A673 (cell line): Measurements from ENCODE around the gene AGER. TPM values are rescaled to one million over a fixed set of nuclear protein-coding genes. Genes with fewer than 3 reads are reported as not detected.

ENCODE experiments used
- BruUV-seq: library from RNA; stranded (reverse); fragments of 400-500 nt; replicated peaks from 2 replicates; lab custom pipeline; 2021; lab: Mats Ljungman, UMichigan
- CTCF ChIA-PET: fragments of 300-600 bp; sonication (Branson Sonifier 250); formaldehyde crosslinking; loops from one replicate; lab custom pipeline; 2022; ENCODE audit warnings: antibody characterized with exemption; lab: Charles Lee
- POLR2A ChIA-PET: fragments of 300-600 bp; sonication (Branson Sonifier 250); formaldehyde crosslinking; loops from one replicate; lab custom pipeline; 2022; ENCODE audit warnings: antibody characterized with exemption; ENCODE audit not compliant: low non-redundant PET; lab: Charles Lee
- DNase-seq: peaks from one replicate; pipeline ENCODE4 v3.0.0-alpha.2; 2015; ENCODE audit warnings: low spot score
- H3K27ac ChIP-seq: fragments of 200-600 bp; sonication (generic); 2 replicates; pipeline ENCODE4 v1.5.1; 2016; ENCODE audit warnings: mixed run types, low read depth, mild to moderate bottlenecking, mixed read lengths, antibody characterized with exemption, low read length; ENCODE audit not compliant: poor library complexity, severe bottlenecking
- H3K27me3 ChIP-seq: fragments of 200-600 bp; sonication (generic); replicated peaks from 2 replicates; pipeline ENCODE4 v1.6.1; 2017; ENCODE audit warnings: mixed run types, low read depth, mild to moderate bottlenecking, mixed read lengths, antibody characterized with exemption, low read length; ENCODE audit not compliant: insufficient read depth, poor library complexity
- H3K36me3 ChIP-seq: fragments of 200-600 bp; sonication (generic); 2 replicates; pipeline ENCODE4 v1.6.1; 2016; ENCODE audit warnings: mixed run types, mild to moderate bottlenecking, mixed read lengths, antibody characterized with exemption, low read length; ENCODE audit not compliant: insufficient read depth, poor library complexity, severe bottlenecking
- H3K4me1 ChIP-seq: fragments of 200-600 bp; sonication (generic); 2 replicates; pipeline ENCODE4 v1.6.1; 2017; ENCODE audit warnings: mixed run types, mild to moderate bottlenecking, mixed read lengths, antibody characterized with exemption, low read length; ENCODE audit not compliant: insufficient read depth, poor library complexity, severe bottlenecking
- H3K4me3 ChIP-seq: fragments of 200-600 bp; sonication (generic); 2 replicates; pipeline ENCODE4 v1.5.1; 2016; ENCODE audit warnings: low read depth, mixed run types, mild to moderate bottlenecking, mixed read lengths, low read length; ENCODE audit not compliant: poor library complexity, severe bottlenecking
- H3K9me3 ChIP-seq: fragments of 200-600 bp; sonication (generic); 2 replicates; pipeline ENCODE4 v1.6.1; 2016; ENCODE audit warnings: mixed run types, low read depth, mild to moderate bottlenecking, mixed read lengths, antibody characterized with exemption, low read length; ENCODE audit not compliant: poor library complexity, severe bottlenecking
- CTCF ChIP-seq: fragments of 300-800, 200-600 bp; sonication (generic); conservative IDR thresholded peaks from 2 replicates; pipeline ENCODE4 v1.5.1; 2017; ENCODE audit warnings: low read depth, mild to moderate bottlenecking, antibody characterized with exemption, low read length, moderate library complexity, mixed read lengths
- EZH2 ChIP-seq: fragments of 200-600 bp; sonication (generic); IDR thresholded peaks from 2 replicates; pipeline ENCODE4 v1.6.1; 2017; ENCODE audit warnings: borderline replicate concordance, low read depth, mild to moderate bottlenecking, mixed read lengths, antibody characterized with exemption, low read length; ENCODE audit not compliant: poor library complexity, severe bottlenecking
- intact Hi-C: fragments of 100-400 bp; cut with micrococcal nuclease; formaldehyde crosslinking; loops from one replicate; pipeline ENCODE4 v1.10.0; 2022; ENCODE audit not compliant: unreplicated experiment
- total RNA-seq: library from RNA; stranded (reverse); gene quantifications from 2 replicates; pipeline ENCODE4 v1.2.3, GENCODE V29; 2021

AGER gene
- total RNA-seq, 1 experiment from 2014 or later = 13.3 TPM

GRCh38 chr6:32176476-32177182, 7.4 kb downstream of the AGER start:
- POLR2A ChIA-PET = no interaction called here
- TF ChIP-seq CTCF = no peak
- TF ChIP-seq EZH2 = no peak
- CTCF ChIA-PET = no interaction called here
- peak overlapping the region; percentile 97 for H3K27ac ChIP-seq
- peaks cover 6% of the 10 kb centered on the region for H3K36me3 ChIP-seq
- no peaks in the 10 kb centered on the region for H3K27me3 ChIP-seq
- no peaks in the 10 kb centered on the region for H3K9me3 ChIP-seq
- peaks cover 25% of the 10 kb centered on the region for H3K4me1 ChIP-seq
- intact Hi-C loops = no loop called here
- H3K4me3 ChIP-seq = peak overlapping the region; percentile 97
- BruUV-seq = TSS peak; percentile 90
- DNase-seq = no peak

GRCh38 chr6:32175711-32176475, 8.2 kb downstream of the AGER start, which contains the start of gene AGPAT1:
Gene AGPAT1 (minus strand): TSS chr6:32176084. CDS start chr6:32171496, 4,588 bp downstream.
- no peaks in the 10 kb centered on the region for H3K27me3 ChIP-seq
- DNase-seq = peak; percentile 97
- ChIA-PET POLR2A (no interaction called here), CTCF (no interaction called here)
- H3K9me3 ChIP-seq = no peaks in the 10 kb centered on the region
- H3K4me1 ChIP-seq = peaks cover 25% of the 10 kb centered on the region
- peak within 1 kb of the TSS; percentile 97 for H3K4me3 ChIP-seq
- TF ChIP-seq CTCF (no peak), EZH2 (no peak)
- no TSS peak for BruUV-seq
- H3K36me3 ChIP-seq = peaks cover 7% of the 10 kb centered on the region
- intact Hi-C loops = no loop called here
- H3K27ac ChIP-seq = peak within 1 kb of the TSS; percentile 97

GRCh38 chr6:32175322-32175710, 8.7 kb downstream of the AGER start:
- Histone ChIP-seq H3K36me3 (peaks cover 12% of the 10 kb centered on the region), H3K9me3 (no peaks in the 10 kb centered on the region), H3K27ac (peak overlapping the region; percentile 97), H3K4me3 (peak overlapping the region; percentile 97), H3K4me1 (peaks cover 25% of the 10 kb centered on the region), H3K27me3 (no peaks in the 10 kb centered on the region)
- CTCF ChIA-PET = no interaction called here
- TF ChIP-seq CTCF (no peak), EZH2 (no peak)
- TSS peak; percentile 48 for BruUV-seq
- no peak for DNase-seq
- intact Hi-C loops = no loop called here
- POLR2A ChIA-PET = no interaction called here
